Brain microvascular endothelial cell (primary cell): Measurements from ENCODE around the gene RGS9BP.

Experiments used
- DNase-seq: peaks from one replicate; pipeline ENCODE4 v3.0.0-alpha.2; 2020
- H3K27ac ChIP-seq: fragments of 250-450 bp; sonication (Bioruptor Pico); 2 replicates; pipeline ENCODE4 v1.5.1; 2020; ENCODE audit warnings: mild to moderate bottlenecking, moderate library complexity
- H3K27me3 ChIP-seq: fragments of 250-450 bp; sonication (Bioruptor Pico); replicated peaks from 2 replicates; pipeline ENCODE4 v1.5.1; 2020; ENCODE audit warnings: mild to moderate bottlenecking
- H3K36me3 ChIP-seq: fragments of 250-450 bp; sonication (Bioruptor Pico); replicated peaks from 2 replicates; pipeline ENCODE4 v1.5.1; 2020; ENCODE audit warnings: mild to moderate bottlenecking
- H3K4me3 ChIP-seq: 2 replicates; pipeline ENCODE4 v1.5.1; 2011; ENCODE audit warnings: low read depth, mild to moderate bottlenecking, control low read depth, low read length, moderate library complexity
- in situ Hi-C: cut with HindIII; loops from 2 replicates; pipeline ENCODE4 v1.10.0; 2017; ENCODE audit warnings: low sequenced_read_pairs, low pct_ligation_motif_present
- TF ChIP-seq, protein P1 (sequence below): IDR thresholded peaks from 2 replicates; pipeline ENCODE4 v1.5.1; 2011; ENCODE audit warnings: low read depth, mild to moderate bottlenecking, moderate library complexity, low read length, control low read depth, inconsistent platforms; ENCODE audit errors: missing control alignments

Gene RGS9BP

DNA sequence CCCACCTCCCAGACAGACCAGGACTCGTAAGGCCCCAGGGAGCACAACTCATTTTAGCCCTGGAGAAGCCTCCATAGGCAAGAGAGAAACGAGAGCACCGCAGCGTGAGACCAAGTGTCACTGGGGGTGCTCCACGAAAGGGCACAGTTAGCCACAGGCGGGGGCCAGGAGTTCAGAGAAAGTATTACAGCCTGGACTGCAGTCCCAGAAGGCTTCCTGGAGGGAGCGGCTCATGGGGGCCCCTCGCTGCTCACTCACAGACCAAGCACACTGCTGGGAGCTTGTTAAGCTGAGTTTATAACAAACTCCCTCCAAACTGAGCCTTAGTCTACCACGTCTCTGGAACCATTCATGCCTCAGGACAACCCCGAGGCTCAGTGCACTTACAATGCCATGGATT, 17.1 kb upstream of the RGS9BP start:
- no peaks in the 10 kb centered on the region for H3K27me3 ChIP-seq

DNA sequence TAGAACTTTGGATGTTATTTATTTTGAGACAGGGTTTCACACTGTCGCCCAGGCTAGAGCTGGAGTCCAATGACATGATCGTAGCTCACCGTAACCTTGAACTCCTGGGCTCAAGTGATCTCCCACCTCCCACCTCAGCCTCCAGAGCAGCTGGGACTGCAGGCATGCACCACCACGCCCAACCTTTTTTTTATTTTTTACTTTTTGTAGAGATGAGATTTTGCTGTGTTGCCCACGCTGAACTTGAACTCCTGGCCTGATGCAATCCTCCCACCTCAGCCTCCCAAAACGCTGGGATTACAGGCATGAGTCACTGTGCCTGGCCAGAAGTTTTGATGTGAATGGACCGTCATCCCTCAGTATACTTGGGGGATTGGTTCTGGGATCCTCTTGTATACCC, 14.3 kb upstream of the RGS9BP start:
- no peaks in the 10 kb centered on the region for H3K27me3 ChIP-seq
- in situ Hi-C loops, result no loop called here
- no peak overlapping the region for H3K27ac ChIP-seq
- DNase-seq, result no peak
- no peak overlapping the region for H3K4me3 ChIP-seq
- peaks cover 11% of the 10 kb centered on the region for H3K36me3 ChIP-seq
- TF ChIP-seq, protein P1, sequence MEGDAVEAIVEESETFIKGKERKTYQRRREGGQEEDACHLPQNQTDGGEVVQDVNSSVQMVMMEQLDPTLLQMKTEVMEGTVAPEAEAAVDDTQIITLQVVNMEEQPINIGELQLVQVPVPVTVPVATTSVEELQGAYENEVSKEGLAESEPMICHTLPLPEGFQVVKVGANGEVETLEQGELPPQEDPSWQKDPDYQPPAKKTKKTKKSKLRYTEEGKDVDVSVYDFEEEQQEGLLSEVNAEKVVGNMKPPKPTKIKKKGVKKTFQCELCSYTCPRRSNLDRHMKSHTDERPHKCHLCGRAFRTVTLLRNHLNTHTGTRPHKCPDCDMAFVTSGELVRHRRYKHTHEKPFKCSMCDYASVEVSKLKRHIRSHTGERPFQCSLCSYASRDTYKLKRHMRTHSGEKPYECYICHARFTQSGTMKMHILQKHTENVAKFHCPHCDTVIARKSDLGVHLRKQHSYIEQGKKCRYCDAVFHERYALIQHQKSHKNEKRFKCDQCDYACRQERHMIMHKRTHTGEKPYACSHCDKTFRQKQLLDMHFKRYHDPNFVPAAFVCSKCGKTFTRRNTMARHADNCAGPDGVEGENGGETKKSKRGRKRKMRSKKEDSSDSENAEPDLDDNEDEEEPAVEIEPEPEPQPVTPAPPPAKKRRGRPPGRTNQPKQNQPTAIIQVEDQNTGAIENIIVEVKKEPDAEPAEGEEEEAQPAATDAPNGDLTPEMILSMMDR, result no peak

More for the DNA sequence above, 17.1 kb upstream of the RGS9BP start:
- in situ Hi-C loops, result no loop called here
- Histone ChIP-seq H3K27ac (no peak overlapping the region), H3K4me3 (no peak overlapping the region), H3K36me3 (peaks cover 18% of the 10 kb centered on the region)
- TF ChIP-seq, protein P1, result no peak
- no peak for DNase-seq

DNA sequence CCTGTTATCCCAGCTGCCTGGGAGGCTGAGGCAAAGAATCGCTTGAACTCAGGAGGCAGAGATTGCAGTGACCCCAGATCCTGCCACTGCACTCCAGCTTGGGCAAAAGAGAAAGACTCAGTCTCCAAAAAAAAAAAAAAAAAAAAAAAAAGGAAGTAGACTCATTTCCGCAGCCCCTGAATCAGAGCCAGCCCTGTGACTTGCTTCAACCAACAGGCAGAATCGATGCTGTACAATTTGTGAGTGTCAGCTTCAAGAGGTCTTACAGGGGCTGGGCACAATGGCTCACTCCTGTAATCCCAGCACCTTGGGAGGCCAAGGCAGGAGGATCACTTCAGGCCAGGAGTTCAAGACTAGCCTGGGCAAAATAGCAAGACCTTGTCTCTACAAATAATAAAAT, 13.5 kb upstream of the RGS9BP start:
- TF ChIP-seq, protein P1, result no peak
- Histone ChIP-seq H3K36me3 (peaks cover 9% of the 10 kb centered on the region), H3K27me3 (no peaks in the 10 kb centered on the region), H3K27ac (no peak overlapping the region), H3K4me3 (no peak overlapping the region)
- in situ Hi-C loops, result no loop called here
- DNase-seq, result peak; percentile 50

DNA sequence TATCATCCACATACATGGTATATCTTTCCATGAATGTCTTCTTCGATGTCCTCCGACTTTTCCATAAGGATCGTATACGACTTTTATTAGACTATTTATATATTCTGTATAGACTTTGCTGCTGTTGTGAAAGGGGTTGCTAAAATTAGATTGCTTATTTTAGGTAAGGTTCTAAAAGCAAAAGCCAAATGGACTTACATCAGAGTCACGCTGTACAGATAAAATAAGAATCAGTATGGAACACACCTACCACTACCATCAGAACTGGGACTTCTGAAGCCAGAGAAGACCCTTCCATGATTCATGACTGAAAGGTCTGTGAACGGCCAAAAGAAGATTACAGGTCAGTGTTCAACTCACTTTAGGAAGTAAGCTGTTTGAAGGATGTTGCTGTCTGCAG, 9.6 kb upstream of the RGS9BP start:
- no peak overlapping the region for H3K27ac ChIP-seq
- DNase-seq, result no peak
- H3K27me3 ChIP-seq, result no peaks in the 10 kb centered on the region
- no peaks in the 10 kb centered on the region for H3K36me3 ChIP-seq
- H3K4me3 ChIP-seq, result no peak overlapping the region
- in situ Hi-C loops, result no loop called here
- TF ChIP-seq, protein P1, result no peak

DNA sequence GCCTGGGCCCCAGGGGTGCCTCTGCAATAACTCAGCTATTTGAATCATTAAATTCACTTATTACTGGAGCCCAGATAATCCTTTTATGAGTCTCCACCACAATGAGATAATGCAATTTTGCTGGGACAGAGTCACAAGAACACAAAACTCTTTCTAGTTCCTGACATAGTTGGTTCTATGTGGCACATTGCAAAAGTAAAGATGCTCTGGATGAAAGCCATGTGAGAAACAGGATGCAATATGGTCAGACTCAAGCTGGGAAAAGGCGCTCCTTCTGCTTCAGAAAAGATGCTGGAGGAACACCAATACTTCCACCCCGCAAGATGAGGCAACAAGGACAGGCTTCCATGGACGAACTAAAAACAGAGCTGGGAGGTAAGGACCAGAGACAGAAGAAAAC, 6.3 kb upstream of the RGS9BP start:
- in situ Hi-C loops, result no loop called here
- no peak for DNase-seq
- TF ChIP-seq, protein P1, result no peak
- no peak overlapping the region for H3K27ac ChIP-seq
- no peak overlapping the region for H3K4me3 ChIP-seq
- H3K27me3 ChIP-seq, result no peaks in the 10 kb centered on the region
- no peaks in the 10 kb centered on the region for H3K36me3 ChIP-seq

DNA sequence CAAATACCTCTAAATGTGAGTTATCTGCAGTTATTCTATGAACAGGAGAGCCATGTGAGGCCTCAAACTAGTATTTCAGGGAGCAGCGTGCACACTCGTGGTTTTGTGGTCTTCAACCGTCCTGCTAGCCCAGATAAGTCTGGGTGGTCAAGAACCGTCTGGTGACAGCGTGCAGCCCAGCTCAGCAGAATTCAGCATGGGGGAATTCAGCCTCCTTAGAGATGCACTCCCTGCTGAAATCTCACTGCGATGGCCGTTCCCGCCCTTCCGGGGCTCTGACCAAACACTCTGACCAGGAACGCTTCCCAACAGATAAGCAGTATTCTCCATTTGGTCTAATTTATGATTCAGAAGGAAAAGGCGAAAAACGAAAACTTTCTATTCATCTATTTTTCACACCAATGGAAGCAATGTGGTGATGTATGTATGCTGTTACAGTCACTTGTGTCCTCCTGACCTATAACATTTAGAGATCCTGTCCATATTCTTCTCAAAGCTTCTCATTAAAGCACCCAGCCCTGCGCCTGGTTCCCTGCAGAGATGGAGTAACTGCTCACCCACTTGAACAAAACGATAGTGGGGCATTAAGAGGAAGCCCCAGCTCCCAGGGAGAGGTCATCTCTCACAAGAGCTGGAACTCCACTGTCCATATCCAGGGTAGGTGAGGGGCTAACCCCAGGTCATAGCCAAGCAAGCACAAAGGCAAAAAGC, 3.6 kb upstream of the RGS9BP start:
- TF ChIP-seq, protein P1, result no peak
- no peak for DNase-seq
- H3K36me3 ChIP-seq, result no peaks in the 10 kb centered on the region
- in situ Hi-C loops, result no loop called here
- H3K4me3 ChIP-seq, result no peak overlapping the region
- H3K27ac ChIP-seq, result no peak overlapping the region
- H3K27me3 ChIP-seq, result peaks cover 12% of the 10 kb centered on the region
